HG02763 (cell line): ENCODE data around the gene MED4.

Experiments used
- ATAC-seq: cut with Tn5 transposase; IDR thresholded peaks from one replicate; pipeline ENCODE4 v1.9.1; 2021; ENCODE audit warnings: mild to moderate bottlenecking, moderate library complexity; ENCODE audit not compliant: unreplicated experiment

MED4 gene

GRCh38 chr13:48038761-48039160, 56.1 kb downstream of the MED4 start:
- ATAC-seq, result no peak

- ATAC-seq, result peak; percentile 93
Measured at GRCh38 chr13:48037346-48038173, 57.3 kb downstream of the MED4 start, which contains the start of gene NUDT15. Gene NUDT15, plus strand, starts transcription at chr13:48037726. Its CDS starts 21 bp downstream, at chr13:48037747.

- no peak for ATAC-seq
Measured at GRCh38 chr13:48029859-48030258, 65.0 kb downstream of the MED4 start.

GRCh38 chr13:48028066-48028465, 66.8 kb downstream of the MED4 start:
- no peak for ATAC-seq
